ENCODE results near the gene DMAC2L. TPM values are rescaled to one million over a fixed set of nuclear protein-coding genes. Genes with fewer than 3 reads are reported as not detected.
"Not testable (repeated sequence)": the region's sequence is repeated elsewhere in the genome, so short reads cannot be mapped to it uniquely, and the experiment has no call there.

The DMAC2L gene, protein sequence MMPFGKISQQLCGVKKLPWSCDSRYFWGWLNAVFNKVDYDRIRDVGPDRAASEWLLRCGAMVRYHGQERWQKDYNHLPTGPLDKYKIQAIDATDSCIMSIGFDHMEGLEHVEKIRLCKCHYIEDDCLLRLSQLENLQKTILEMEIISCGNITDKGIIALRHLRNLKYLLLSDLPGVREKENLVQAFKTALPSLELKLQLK
- 15.2 TPM for total RNA-seq

DNA sequence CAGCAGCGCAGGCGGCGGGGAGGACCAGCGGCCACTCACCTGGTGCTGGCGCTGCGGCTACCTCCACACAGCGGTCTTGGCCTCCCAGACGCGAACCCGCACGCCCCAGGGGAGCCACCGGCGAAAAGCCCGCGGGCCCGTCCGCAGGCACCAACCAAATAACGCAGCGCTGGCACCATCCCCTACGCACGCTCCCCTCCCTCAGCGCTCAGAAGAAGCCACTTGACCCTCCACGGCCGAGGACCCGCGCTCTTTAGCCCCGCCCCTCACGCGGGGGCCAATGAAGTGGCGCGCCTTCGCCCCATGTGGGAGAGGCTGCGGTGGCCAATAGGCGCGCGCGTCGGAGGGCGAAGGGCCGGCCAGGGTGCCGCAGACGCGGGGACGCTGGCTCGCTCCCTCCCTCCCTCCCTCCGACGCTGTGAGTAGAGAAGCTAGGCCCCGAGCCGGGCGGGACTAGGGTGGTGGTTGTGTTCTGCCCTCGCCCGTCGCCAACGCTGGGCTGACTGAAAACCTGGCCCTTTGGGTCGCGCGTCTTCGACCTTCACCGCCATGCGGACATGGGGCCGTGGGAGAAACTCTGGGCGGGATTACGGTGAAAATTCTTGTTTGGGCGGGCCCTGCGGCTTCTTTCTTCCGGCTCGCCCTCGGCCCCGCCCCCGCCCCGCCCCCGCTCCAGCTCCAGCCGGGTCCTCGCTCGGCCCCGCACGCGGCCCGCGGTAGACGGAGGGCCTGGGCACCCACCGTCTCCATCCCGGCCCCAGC, at the start of gene DMAC2L, which contains the start of gene L2HGDH:
Gene DMAC2L (plus strand): TSS at position 353 of the 762 bp plus-strand sequence. CDS start 9,164 bp downstream, outside the sequence.
Gene L2HGDH (minus strand): TSS at position 258 of the 762 bp plus-strand sequence. CDS start 79 bp downstream, at position 179.
- peak; percentile 98 for ATAC-seq

DNA sequence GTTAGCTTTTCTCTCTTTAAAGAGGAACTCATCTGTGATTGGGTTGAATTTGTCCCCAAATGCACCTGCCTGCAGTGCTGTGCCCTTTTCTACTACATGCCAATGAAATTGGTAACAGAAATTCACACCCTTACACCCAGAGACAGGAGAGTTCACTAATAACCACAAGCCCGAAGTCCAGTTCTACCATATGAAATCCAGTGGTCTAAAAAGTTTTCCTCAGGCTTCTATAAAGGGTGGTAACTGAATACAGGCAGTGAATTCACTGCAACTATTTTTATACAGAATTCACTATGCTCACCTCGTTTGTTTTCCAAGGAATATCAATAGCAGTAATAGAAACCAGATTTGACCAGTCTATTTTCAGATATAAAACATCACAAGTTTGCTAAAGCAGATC, 49.3 kb upstream of the DMAC2L start:
- ATAC-seq = no peak

DNA sequence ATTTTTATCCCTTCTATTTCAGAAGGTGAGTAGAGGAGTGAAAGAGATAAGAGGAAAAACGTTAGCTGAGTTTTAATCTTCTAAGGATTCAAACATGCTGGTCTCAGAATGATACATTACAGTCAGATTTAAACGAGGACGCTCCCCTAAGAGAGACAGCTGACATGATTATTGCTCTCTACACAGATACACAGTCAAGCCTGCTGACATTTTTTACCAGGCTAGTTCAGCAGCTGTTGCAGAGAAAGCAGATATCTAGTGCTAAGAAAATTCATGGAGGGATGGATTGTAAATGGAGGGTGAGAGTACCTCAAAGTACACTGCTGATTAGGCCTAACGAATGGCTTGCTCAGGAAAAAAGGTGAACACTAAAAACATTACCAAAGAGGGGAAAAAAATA, 48.8 kb upstream of the DMAC2L start:
- ATAC-seq = no peak

DNA sequence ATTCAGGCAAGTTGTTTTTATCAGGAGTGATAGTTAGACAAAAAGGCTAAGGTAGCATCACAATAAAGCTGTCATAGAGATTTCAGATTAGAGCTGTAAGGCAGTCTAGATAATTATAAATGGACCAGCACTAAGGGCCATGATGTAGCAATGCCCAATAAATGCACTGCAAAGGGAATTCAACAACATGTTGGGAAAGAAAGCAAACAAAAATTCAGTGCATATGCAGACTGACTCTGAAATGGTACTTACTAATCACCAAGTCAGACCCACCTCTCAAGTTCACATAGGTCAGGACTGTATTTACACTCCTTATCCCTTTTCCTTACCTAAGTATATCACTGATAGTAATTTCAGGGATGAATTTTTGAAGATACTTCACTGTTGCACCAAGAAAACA, 47.1 kb upstream of the DMAC2L start:
- no peak for ATAC-seq

DNA sequence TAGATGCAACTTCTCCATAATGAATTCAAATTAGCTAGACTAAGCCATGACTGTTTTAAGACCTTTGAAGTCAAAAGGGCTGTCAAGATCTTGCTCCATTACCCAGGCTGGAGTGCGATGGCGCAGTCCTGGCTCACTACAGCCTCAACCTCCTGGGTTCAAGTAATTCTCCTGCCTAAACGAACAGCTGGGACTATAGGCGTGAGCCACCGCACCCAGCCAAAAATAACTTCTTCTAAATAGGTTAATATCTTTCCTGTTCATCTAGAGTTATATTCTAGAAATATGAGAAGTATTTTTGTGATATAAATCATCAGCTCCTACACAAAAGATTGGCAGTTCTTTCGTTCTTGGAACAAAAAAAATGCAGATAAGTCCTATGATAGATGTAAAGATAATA, 41.2 kb upstream of the DMAC2L start:
- ATAC-seq = no peak

DNA sequence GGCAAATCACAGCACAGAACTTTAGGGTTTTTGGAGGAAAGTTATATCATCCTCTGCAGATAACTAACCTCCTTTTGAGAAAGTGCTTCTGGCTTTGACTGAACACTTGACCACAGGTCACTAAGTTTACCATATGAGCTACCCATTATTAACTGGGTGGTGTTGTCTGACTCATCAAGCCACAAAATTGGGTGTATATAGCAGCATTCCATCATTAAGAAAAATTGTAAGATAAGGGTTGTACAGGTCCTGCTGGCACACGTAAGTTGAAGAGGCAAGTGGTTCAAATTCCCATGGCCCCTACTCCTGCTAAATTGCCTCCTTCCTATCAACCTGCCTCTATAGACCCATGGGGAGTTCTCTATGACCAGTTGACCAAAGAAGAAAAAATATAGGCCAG, 39.6 kb upstream of the DMAC2L start:
- no peak for ATAC-seq

DNA sequence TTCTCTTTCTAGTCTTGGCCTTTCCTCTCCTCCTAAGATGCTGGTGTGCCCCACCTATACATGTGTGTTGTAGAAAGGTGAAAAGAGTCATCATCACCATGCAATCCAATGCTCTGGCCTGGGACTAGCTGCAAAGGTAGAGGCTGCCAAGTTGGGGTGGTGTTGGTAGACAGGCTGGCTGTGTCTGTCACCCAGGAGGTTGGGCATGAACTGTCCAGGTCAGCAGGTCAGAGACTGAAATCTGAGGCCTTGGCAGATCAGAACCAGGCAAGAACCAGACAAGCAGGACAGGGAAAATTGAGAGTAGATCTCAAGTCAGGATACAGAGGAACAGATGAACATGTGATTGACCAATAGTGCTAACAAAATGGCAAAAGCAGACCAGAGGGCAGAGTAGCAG, 26.3 kb upstream of the DMAC2L start:
- ATAC-seq = no peak

DNA sequence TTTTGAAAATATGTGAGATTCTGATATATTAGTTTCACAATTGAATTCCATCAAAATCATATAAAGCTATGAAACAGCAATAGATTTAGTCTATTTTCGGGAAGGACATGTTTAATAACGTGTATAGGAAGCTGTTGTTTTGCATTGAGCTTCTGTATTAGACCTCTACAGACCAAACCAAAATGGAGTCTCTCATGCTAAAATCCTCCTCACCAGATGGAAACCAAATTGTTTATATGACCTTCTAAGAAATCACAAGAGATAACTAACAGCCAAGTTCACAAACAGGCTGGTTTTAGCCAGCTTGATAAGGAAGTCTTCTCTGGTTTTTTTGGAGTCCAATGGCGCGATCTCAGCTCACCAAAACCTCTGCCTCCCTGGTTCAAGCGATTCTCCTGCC, 24.0 kb upstream of the DMAC2L start:
- ATAC-seq = no peak

DNA sequence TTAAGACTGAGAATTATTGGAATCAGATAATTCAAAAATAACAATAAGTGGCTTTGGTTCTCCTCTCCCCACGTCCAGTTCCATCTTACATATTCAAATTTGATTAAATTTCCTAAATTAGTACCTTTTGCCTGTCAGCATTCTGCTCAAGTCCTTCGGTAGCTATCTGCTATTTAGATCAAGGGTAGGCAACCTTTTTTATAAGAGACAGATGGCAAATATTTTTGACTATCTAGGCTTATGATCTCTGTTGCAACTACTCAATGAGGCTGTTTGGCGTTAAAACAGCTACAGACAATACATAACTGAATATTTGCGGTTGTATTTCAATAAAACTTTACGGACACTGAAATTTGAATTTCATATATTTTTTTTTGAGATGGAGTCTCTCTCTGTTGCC, 21.8 kb upstream of the DMAC2L start:
- no peak for ATAC-seq

DNA sequence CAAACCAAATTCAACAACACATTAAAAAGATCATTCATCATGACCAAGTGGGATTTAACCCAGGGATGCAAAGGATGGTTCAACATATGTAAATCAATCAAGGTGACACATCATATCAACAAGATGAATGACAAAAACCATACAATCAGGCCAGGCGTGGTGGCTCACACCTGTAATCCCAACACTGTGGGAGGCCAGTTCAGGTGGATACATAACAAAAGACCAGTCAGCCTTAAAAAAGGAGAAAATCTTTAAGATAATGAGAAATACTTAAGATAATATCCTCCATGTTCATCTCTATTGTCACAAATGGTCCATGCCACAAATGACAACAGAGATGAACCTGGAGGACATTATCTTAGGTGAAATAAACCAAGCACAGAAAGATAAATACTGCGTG, 12.5 kb upstream of the DMAC2L start:
- ATAC-seq = no peak

DNA sequence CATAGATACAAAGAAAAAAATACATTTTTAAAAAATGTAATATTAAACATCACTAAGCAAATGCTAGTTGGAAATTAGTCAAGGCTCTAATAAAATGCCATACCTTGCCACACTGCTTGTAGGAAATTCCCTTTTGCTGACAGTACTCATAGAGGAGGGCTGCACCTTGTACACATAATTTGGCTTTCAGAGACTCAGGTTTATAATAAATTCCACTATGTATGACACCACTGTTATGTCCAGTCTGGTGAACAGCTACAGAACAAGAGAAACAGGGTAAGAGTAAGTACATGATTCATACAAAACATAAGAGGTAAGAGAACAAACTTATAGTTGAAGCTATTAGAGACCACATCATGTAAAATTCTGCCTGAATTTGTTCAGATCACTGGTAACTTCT, 10.2 kb upstream of the DMAC2L start:
- no peak for ATAC-seq

DNA sequence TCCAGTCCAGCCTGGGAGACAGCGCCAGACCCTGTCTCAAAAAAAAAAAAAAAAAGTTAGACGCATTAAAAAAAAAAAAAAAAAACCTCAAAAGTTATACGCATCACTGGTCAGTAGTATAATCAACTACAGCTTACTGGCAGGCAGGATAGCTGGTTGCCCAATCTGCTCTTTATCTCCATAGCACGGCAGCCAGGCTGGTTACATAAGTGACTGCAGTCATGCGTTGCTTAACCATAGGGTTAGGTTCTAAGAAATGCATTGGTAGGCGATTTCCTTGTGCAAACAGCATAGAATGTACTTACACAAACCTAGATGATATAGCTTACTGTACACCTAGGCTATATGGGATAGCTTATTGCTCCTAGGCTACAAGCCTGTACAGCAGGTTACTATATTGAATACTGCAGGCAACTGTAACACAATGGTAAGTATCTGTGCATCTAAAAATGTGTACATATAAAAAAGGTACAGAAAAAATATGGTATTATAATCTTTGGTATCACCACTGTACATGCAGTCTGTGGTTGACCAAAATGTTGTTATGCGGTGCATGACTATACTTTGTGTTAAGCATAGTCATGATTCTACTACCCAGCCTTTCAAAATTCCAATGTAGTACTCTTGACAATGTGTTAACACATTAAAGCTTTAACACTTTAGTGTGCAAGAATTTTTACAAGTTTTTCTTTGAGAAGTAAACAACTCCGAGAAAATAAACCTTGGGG, 8.2 kb upstream of the DMAC2L start:
- peak; percentile 97 for ATAC-seq

DNA sequence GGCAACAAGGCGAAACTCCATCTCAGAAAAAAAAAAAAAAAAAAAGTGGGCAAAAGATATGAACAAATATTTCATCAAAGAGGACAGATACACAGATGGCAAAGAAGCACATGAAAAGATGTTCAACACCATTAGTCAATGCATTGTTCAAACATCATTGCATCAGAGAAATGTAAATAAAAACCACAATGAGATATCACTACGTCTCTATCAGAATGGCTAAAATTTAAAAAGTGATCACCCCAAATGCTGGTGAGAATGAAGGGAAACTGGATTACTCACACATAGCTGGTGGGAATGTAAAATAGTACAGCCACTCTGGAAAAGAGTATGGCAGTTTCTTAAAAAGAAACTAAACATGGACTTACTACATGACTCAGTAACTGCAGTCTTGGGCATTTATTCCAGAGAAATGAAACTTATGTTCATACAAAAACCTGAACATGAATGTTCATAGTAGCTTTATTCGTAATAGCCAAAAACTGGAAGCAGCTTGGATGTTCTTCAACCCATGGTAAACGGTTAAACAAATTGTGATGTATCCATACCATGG, 3.7 kb upstream of the DMAC2L start:
- ATAC-seq = no peak

DNA sequence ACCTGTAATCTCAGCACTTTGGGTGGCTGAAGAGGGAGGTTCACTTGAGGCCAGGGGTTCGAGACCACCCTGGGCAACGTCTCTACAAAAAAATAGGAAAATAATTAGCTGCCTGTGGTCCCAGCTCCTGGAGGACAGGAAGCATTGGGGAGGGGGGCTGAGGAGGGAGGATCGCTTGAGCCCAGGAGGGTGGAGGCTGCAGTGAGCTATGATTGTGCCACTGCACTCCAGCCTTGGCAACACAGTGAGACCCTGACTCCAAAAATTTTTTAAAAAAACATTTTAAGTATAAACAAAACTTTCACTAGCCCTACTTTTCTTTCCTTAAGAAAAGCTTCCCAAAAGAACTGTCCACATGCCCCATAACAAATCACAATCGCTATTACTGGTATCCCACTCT, 1.7 kb upstream of the DMAC2L start:
- ATAC-seq = no peak

DNA sequence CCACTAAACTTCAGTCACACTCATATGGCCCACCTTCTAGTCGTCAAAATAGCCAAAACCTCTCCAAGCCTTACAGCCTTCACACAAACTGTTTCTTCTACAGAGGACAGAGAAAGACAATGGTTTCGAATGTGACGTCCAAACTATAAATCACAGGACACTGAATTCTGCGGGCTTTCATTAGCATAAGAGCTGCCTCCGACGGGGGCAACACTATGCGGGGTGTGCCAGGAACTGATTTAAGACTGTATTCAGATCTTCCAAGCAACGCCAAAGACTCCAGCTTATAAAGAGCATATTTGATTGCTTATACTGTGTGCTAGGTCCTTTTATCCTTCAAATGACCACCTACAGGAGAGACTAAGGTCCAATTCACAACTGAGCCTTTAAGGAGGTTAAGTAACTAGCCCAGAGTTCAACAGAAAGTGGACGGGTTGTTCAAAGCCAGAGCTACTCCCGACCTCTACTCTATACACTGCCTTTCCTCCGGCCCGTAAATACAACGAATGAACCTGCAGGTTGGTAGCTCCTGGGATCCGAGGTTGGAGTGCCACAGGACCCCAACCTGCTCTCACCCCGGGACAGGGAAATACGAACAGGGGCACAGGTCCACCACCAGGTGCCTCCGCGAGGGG, 670 bp upstream of the DMAC2L start:
- no peak for ATAC-seq

DNA sequence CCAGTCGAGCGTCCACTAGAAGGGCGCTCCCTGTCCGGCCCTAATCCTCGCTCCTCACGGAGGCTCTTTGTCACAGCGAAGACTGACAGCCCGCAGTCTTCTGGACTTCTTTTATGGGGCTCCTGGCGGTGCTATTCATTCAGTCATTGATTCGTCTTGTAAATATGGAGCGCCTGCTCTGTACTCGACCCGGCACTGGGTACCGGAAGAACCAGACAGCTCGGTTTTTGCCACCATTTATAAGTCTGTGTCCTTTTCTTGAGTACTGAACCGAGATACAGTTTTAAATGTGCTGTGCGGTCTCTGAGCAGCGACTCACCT, 570 bp downstream of the DMAC2L start:
- peak; percentile 36 for ATAC-seq

DNA sequence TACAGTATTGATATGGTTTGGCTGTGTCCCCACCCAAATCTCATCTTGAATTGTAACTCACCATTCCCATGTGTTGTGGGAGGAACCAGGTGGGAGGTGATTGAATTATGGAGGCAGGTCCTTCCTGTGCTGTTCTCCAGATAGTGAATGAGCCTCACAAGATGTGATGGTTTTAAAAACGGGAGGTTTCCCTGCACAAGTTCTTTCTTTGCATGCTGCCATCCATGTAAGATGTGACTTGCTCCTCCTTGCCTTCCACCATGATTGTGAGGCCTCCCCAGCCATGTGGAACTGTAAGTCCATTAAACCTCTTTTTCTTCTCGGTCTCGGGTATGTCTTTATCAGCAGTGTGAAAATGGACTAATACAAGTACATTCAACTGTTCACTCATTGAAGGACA, 2.0 kb downstream of the DMAC2L start:
- not testable (repeated sequence) for ATAC-seq

DNA sequence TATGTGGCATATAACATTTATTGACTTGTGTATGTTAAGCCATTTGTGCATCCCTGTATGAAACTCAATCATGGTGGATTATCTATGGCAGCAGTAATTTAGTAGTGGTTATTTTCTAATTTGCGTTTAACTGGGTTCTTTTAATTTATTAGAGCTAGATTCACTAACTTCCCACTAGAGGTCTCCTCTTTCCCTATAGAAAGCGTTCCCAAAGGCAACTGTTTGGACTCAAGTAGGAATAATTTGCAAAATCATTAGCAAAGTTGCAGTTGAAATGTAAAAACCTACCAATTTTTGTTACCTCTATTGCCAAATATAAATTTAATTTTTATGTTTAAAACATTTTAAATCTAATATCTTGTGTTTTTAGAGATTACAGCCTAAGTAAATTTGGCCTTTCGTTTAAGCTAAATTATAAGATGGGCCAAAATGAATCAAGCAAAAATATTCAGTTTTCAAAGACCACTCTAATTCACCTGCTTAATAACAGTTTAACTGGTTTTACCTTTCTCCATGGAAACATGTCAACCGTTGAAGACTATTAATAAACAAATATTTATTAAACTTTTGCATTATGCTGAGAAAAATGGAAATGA, 6.0 kb downstream of the DMAC2L start:
- ATAC-seq = no peak

DNA sequence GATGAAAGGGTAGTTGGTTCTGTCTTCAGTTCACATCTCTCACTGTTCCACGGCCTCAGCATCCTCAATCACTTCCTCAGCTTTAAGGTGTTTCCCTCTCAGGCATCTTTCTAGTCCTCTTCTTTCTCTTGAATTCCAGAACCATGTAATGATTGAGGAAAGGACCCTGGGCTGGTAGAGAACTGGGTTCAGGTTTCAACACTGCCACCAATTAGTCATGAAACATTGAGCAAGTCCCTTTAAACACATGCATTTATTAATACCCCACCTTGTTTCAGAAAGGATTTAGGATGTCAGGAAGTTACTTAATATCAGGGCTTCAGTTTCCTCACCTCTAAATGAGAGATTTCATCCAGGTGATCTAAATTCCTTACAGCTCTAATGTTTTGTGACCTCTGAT, 7.2 kb downstream of the DMAC2L start:
- ATAC-seq = peak; percentile 67

DNA sequence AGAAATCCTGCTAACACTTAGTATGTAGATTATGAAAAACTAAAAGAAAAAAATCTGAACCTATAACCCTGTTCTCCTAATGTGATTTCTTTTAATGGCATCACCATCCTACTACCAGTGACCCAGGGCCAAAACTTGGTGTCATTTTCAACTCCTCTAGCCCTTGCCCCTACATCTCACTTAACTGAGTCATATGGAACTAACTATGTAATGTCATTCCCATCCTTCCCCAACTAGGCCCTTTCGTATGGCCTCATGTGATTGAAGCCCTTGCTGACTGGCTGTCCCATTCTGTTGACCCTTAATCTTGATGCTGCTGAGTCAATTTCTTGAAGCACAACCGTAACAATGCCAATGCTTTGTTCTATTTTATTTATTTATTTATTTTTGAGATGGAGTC, 7.6 kb downstream of the DMAC2L start:
- ATAC-seq = peak; percentile 45

DNA sequence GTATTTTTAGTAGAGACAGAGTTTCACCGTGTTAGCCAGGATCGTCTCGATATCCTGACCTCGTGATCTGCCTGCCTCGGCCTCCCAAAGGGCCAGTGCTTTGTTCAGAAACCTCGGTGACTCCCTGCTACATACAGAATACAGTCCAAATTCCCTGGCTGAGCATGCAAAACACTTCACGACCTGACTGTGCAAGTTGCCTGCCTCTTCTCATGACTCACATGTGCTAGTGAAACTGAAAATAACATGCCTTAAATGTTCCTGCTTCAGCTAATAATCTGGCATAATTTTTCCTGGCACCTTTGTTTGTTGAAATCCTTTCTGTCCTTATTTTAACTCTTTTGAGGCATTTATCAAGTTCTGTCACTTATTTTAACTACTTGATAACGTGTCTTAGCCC, 8.2 kb downstream of the DMAC2L start:
- ATAC-seq = peak; percentile 84

DNA sequence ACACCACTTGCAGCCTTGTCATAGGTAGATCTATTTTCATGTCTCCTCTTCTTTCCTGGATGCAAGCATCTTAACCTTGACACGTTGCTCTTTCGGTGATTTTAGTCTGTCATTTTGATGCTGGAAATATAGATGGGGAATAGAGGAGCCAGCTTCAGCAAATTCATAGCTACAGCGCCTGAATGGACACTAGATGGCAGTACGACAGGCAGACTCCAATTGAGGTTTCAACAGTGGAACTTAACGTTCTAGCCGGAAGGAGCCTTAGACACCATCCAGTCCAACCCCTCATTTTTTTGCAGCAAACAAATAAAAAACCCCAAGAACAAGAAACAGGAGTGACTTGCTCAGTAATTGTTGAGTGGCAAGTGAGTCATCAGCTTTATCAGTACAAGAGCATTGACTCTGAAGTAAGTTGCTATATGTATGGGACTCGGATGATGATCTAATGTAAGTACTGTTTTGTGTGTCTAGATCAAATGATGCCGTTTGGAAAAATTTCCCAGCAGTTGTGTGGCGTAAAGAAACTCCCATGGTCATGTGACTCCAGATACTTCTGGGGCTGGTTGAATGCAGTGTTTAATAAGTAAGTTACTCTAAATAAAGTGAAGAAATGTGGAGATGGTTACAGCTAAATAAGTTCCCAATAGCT, 9.0 kb downstream of the DMAC2L start:
- peak; percentile 88 for ATAC-seq

All from esophagus mucosa (tissue), 1 donor.